ENCODE data around the gene OSBPL9.

DNA sequence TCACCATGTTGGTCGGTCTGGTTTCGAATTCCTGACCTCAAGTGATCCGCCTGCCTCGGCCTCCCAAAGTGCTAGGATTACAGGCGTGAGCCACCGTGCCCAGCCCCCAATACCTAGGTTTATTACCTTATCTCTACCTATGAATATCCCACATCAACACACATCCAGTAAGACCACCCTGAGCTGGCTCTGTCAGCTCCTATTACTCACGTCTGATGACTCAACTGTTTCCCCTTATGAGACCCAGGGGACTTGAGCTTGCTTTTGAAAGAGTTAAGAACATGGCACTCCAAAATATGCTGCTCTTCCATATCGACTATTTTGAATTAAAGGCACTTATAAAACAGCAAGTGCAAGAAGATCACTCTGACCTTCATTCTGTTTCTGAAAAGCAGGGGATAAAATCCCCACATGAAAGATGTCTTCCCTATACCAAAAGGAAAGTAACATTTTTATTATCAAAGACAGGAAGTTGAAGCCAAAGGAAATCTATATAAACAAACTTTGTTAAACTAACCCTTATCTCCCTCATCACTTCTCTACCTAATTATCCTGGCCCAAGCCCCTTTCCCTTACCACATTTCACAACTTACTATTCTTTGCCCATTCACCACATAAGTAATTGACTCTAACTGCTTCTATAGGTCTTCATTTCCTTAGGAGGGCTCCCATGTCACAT, 41.3 kb upstream of the OSBPL9 start:
- TF ChIP-seq, protein P1, sequence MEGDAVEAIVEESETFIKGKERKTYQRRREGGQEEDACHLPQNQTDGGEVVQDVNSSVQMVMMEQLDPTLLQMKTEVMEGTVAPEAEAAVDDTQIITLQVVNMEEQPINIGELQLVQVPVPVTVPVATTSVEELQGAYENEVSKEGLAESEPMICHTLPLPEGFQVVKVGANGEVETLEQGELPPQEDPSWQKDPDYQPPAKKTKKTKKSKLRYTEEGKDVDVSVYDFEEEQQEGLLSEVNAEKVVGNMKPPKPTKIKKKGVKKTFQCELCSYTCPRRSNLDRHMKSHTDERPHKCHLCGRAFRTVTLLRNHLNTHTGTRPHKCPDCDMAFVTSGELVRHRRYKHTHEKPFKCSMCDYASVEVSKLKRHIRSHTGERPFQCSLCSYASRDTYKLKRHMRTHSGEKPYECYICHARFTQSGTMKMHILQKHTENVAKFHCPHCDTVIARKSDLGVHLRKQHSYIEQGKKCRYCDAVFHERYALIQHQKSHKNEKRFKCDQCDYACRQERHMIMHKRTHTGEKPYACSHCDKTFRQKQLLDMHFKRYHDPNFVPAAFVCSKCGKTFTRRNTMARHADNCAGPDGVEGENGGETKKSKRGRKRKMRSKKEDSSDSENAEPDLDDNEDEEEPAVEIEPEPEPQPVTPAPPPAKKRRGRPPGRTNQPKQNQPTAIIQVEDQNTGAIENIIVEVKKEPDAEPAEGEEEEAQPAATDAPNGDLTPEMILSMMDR (IDR thresholded peaks at IDR 0.05) = no peak
- no peak for TF ChIP-seq EZH2 (IDR thresholded peaks at IDR 0.05)
